Pancreas (tissue), 10 donors: ENCODE results near the gene TMEM245. TPM values are rescaled to one million over a fixed set of nuclear protein-coding genes. Genes with fewer than 3 reads are reported as not detected.

ENCODE experiments used
- ATAC-seq, 4 donors: fragments of 200-7000 bp; cut with Tn5 transposase; one replicate each; pipeline versions ENCODE4 v1.8.0 to v1.9.1; 2020; ENCODE audit warnings: mild to moderate bottlenecking in 4 of 4, moderate library complexity in 4 of 4
- DNase-seq, 6 donors: peaks; one replicate each; pipeline ENCODE4 v3.0.0-alpha.2; 2020
- FAIRE-seq: peaks from 2 replicates; lab custom pipeline; 2012; peaks lifted over from hg19 to GRCh38; lab: Jason Lieb, UNC
- H3K27ac ChIP-seq, 4 donors: fragments of 200-600 bp; sonication (generic); 1 replicate in 3 of 4; 2 replicates in 1 of 4; pipeline versions ENCODE4 v1.5.0 to v1.8.0; 2020
- H3K27me3 ChIP-seq, 4 donors: fragments of 200-600 bp; one replicate each; pipeline ENCODE4 v1.8.0; 2021
- H3K36me3 ChIP-seq, 3 donors: fragments of 200-600 bp; sonication (generic) in 1 of 3; one replicate each; pipeline versions ENCODE4 v1.5.0 to v1.8.0; 2020 to 2021
- H3K4me1 ChIP-seq, 3 donors: fragments of 200-600 bp; one replicate each; pipeline ENCODE4 v1.8.0; 2021
- H3K4me3 ChIP-seq, 4 donors: fragments of 200-600 bp; sonication (generic) in 2 of 4; one replicate each; pipeline versions ENCODE4 v1.5.0 to v1.8.0; 2020 to 2021
- H3K9me3 ChIP-seq, 4 donors: fragments of 200-600 bp; one replicate each; pipeline ENCODE4 v1.8.0; 2021
- intact Hi-C, 3 donors: fragments of 100-400 bp; cut with DNase I; formaldehyde crosslinking; loops; one replicate each; pipeline versions ENCODE4 v1.11.1 to v1.14.2; 2022
- microRNA-seq, 2 donors: library from miRNA; unstranded; fragments of <30 nt; microRNA quantifications; one replicate each; pipeline versions ENCODE4 to v1.1.0, GENCODE V29; 2019 to 2020
- polyA plus RNA-seq, 2 donors: library from polyadenylated mRNA; stranded (reverse); fragments of 200-250 nt; gene quantifications; one replicate each; pipeline ENCODE4 v1.2.3, GENCODE V29; 2013
- total RNA-seq, 6 donors: library from RNA; stranded (reverse); fragmentation: NEBNext Ultra II Directional in 4 of 6; extraction: Animal tissue kit (Norgen Biotek cat#: 25700) in 4 of 6; gene quantifications; one replicate each; pipeline versions ENCODE4 v1.2.1 to v1.2.4, GENCODE V29; 2021 to 2023
- TF ChIP-seq, protein P1 (sequence below), 4 donors: fragments of 200-600 bp; sonication (generic) in 3 of 4; IDR thresholded peaks; one replicate each; pipeline versions ENCODE4 v1.5.0 to v1.8.0; 2021; ENCODE audit warnings: antibody characterized with exemption in 4 of 4
- donor health status: healthy with polysubstance abuse.
- donor health status: DM: no; HTN: no; CAD: no; lungs with moderate emphysema.
- donor health status: DM: no; HTN: no; CAD: no.
- donor health status: control.
- donor health status: control.
- donor health status: Bipolar disorder and iron deficiency.
- donor health status: DM: yes; HTN: yes; CAD: no.
- donor health status: DM: no; HTN: no; CAD: no.
- donor health status: DM: no; HTN: no; CAD: no.
- donor health status: DM: yes; HTN: yes; CAD: no.

The TMEM245 gene
- total and polyA plus RNA-seq, 8 donors = 4.9 to 34.1 (median 22.4) TPM

GRCh38 chr9:108967916-108968315 is 151.8 kb downstream of the TMEM245 start:
- no peak overlapping the region for H3K27ac ChIP-seq
- H3K9me3 ChIP-seq = no peaks in the 10 kb centered on the region
- no peaks in the 10 kb centered on the region for H3K27me3 ChIP-seq
- FAIRE-seq = no peak
- no peak for DNase-seq
- H3K36me3 ChIP-seq = no peaks in the 10 kb centered on the region
- no peak for ATAC-seq
- intact Hi-C loops = no loop called here
- TF ChIP-seq, protein P1, sequence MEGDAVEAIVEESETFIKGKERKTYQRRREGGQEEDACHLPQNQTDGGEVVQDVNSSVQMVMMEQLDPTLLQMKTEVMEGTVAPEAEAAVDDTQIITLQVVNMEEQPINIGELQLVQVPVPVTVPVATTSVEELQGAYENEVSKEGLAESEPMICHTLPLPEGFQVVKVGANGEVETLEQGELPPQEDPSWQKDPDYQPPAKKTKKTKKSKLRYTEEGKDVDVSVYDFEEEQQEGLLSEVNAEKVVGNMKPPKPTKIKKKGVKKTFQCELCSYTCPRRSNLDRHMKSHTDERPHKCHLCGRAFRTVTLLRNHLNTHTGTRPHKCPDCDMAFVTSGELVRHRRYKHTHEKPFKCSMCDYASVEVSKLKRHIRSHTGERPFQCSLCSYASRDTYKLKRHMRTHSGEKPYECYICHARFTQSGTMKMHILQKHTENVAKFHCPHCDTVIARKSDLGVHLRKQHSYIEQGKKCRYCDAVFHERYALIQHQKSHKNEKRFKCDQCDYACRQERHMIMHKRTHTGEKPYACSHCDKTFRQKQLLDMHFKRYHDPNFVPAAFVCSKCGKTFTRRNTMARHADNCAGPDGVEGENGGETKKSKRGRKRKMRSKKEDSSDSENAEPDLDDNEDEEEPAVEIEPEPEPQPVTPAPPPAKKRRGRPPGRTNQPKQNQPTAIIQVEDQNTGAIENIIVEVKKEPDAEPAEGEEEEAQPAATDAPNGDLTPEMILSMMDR (IDR thresholded peaks at IDR 0.05) = no peak
- no peaks in the 10 kb centered on the region for H3K4me1 ChIP-seq
- H3K4me3 ChIP-seq = no peak overlapping the region

Small RNAs within 50 kb of the gene (microRNA-seq; reads per million reads assigned to microRNA genes)
- gene MIR32 = 215 to 267 reads per million in 2 donors

Other genes starting within 250 kb of the TMEM245 start
- 10 to 100 TPM in 2 of 6 donors, 1 to 10 TPM in 4; 6.9 to 13.3 (median 8.8) TPM for gene ELP1, start 185.8 kb downstream of the TMEM245 start, total RNA-seq
- gene ELP1, start 185.8 kb downstream of the TMEM245 start, polyA plus RNA-seq = 10 to 100 TPM; 10.7 to 19.2 TPM
- gene ABITRAM, start 185.5 kb downstream of the TMEM245 start, total RNA-seq = 1 to 10 TPM; 5.7 to 7.6 (median 7.3) TPM
- 1 to 10 TPM; 7.1 to 8.1 TPM for gene ABITRAM, start 185.5 kb downstream of the TMEM245 start, polyA plus RNA-seq
- gene CTNNAL1, start 106.4 kb downstream of the TMEM245 start, total RNA-seq = 10 to 100 TPM in 4 of 6 donors, 1 to 10 TPM in 2; 8.8 to 19.1 (median 15.3) TPM
- 10 to 100 TPM; 15.9 to 29.7 TPM for gene CTNNAL1, start 106.4 kb downstream of the TMEM245 start, polyA plus RNA-seq
- 1 to 10 TPM in 2 of 6 donors, under 1 TPM in 4; 0.19 to 2.1 (median 0.80) TPM for gene FRRS1L, start 47.3 kb upstream of the TMEM245 start, total RNA-seq
- 1 to 10 TPM in 1 of 2 donors, under 1 TPM in 1; 0.42 to 3.0 TPM for gene FRRS1L, start 47.3 kb upstream of the TMEM245 start, polyA plus RNA-seq
- 100 to 1,000 TPM in 1 of 6 donors, 10 to 100 TPM in 5; 78.5 to 122 (median 93.9) TPM for gene EPB41L4B, start 201.1 kb upstream of the TMEM245 start, total RNA-seq
- gene EPB41L4B, start 201.1 kb upstream of the TMEM245 start, polyA plus RNA-seq = 10 to 100 TPM; 36.8 to 37.0 TPM